IMR-90 (cell line): Measurements from ENCODE around the gene CENPS. TPM values are rescaled to one million over a fixed set of nuclear protein-coding genes. Genes with fewer than 3 reads are reported as not detected.
A peak's percentile ranks its signal among the peaks of the same experiment; 100 is the strongest.
"Not testable (repeated sequence)": the region's sequence is repeated elsewhere in the genome, so short reads cannot be mapped to it uniquely, and the experiment has no call there.

Experiments
- ATAC-seq: fragments of 200-7000 bp; cut with Tn5 transposase; 2 replicates; pipeline ENCODE4 v1.9.1; 2020; ENCODE audit warnings: low read depth, mild to moderate bottlenecking, moderate library complexity
- BruUV-seq: library from RNA; stranded (reverse); fragments of 400-500 nt; replicated peaks from 2 replicates; lab custom pipeline; 2021; lab: Mats Ljungman, UMichigan
- CTCF ChIA-PET: fragments of 300-600 bp; formaldehyde crosslinking; extraction: SDS; loops from one replicate; lab custom pipeline; 2021; ENCODE audit warnings: antibody characterized with exemption; lab: Yijun Ruan, JAX
- POLR2A ChIA-PET: fragments of 300-600 bp; sonication (Branson Sonifier 250); formaldehyde crosslinking; loops from one replicate; lab custom pipeline; 2022; ENCODE audit warnings: antibody characterized with exemption; ENCODE audit not compliant: unreplicated experiment; lab: Charles Lee
- DNase-seq: peaks from one replicate; pipeline ENCODE4 v3.0.0; 2013
- H2AFZ ChIP-seq: replicated peaks from 2 replicates; pipeline ENCODE3; 2013; ENCODE audit warnings: low read length, mild to moderate bottlenecking; ENCODE audit not compliant: poor library complexity
- H2AK5ac ChIP-seq: 2 replicates; pipeline ENCODE4 v1.6.1; 2013; ENCODE audit warnings: low read depth, low read length, inconsistent platforms
- H2AK9ac ChIP-seq: replicated peaks from 2 replicates; pipeline ENCODE3; 2013; ENCODE audit warnings: mild to moderate bottlenecking, low read depth, low read length, moderate library complexity; ENCODE audit not compliant: poor library complexity
- H2BK120ac ChIP-seq: 2 replicates; pipeline ENCODE4 v1.6.1; 2013; ENCODE audit warnings: low read depth, low read length, inconsistent platforms
- H2BK15ac ChIP-seq: 3 replicates; pipeline ENCODE4 v1.6.1; 2013; ENCODE audit warnings: low read depth, low read length, inconsistent platforms
- H2BK20ac ChIP-seq: 2 replicates; pipeline ENCODE4 v1.6.1; 2013; ENCODE audit warnings: low read depth, mild to moderate bottlenecking, inconsistent platforms, low read length, moderate library complexity
- H2BK5ac ChIP-seq: 2 replicates; pipeline ENCODE4 v1.6.1; 2013; ENCODE audit warnings: mild to moderate bottlenecking, low read depth, low read length, inconsistent platforms; ENCODE audit not compliant: poor library complexity, severe bottlenecking
- H3K14ac ChIP-seq: replicated peaks from 2 replicates; pipeline ENCODE4 v1.6.1; 2013; ENCODE audit warnings: low read depth, low read length, inconsistent platforms
- H3K18ac ChIP-seq: 2 replicates; pipeline ENCODE4 v1.6.1; 2013; ENCODE audit warnings: low read depth, low read length, control low read depth
- H3K23ac ChIP-seq: 2 replicates; pipeline ENCODE4 v1.6.1; 2013; ENCODE audit warnings: low read depth, low read length, inconsistent platforms
- H3K27ac ChIP-seq: 2 replicates; pipeline ENCODE4 v1.5.1; 2013; ENCODE audit warnings: mild to moderate bottlenecking, control low read depth, low read length; ENCODE audit not compliant: insufficient read depth
- H3K27me3 ChIP-seq: 2 replicates; pipeline ENCODE4 v1.6.1; 2013; ENCODE audit warnings: low read length; ENCODE audit not compliant: control insufficient read depth, insufficient read depth
- H3K36me3 ChIP-seq: 2 replicates; pipeline ENCODE4 v1.6.1; 2013; ENCODE audit warnings: low read length, mixed read lengths; ENCODE audit not compliant: control insufficient read depth, insufficient read depth
- H3K4ac ChIP-seq: 2 replicates; pipeline ENCODE4 v1.6.1; 2013; ENCODE audit warnings: low read depth, low read length, inconsistent platforms
- H3K4me1 ChIP-seq: 2 replicates; pipeline ENCODE4 v1.6.1; 2013; ENCODE audit warnings: low read length, mixed read lengths; ENCODE audit not compliant: control insufficient read depth, insufficient read depth
- H3K4me2 ChIP-seq: 2 replicates; pipeline ENCODE4 v1.6.1; 2013; ENCODE audit warnings: low read depth, mild to moderate bottlenecking, control low read depth, low read length, moderate library complexity
- H3K4me3 ChIP-seq: 2 replicates; pipeline ENCODE4 v1.5.1; 2013; ENCODE audit warnings: low read depth, mild to moderate bottlenecking, control low read depth, low read length, moderate library complexity; ENCODE audit not compliant: insufficient read depth
- H3K56ac ChIP-seq: 2 replicates; pipeline ENCODE4 v1.6.1; 2013; ENCODE audit warnings: low read length, inconsistent platforms; ENCODE audit not compliant: insufficient read depth; ENCODE audit errors: extremely low read depth
- H3K79me1 ChIP-seq, 2 experiments: 2 replicates each; pipeline ENCODE4 v1.6.1; 2013; ENCODE audit warnings: low read length in 2 of 2, inconsistent platforms in 1 of 2, low read depth in 1 of 2
- H3K9ac ChIP-seq: 2 replicates; pipeline ENCODE4 v1.6.1; 2013; ENCODE audit warnings: low read depth, low read length, control low read depth
- H3K9me1 ChIP-seq: 2 replicates; pipeline ENCODE4 v1.6.1; 2013; ENCODE audit warnings: low read length, inconsistent platforms; ENCODE audit not compliant: insufficient read depth
- H3K9me3 ChIP-seq: 2 replicates; pipeline ENCODE4 v1.6.1; 2013; ENCODE audit warnings: low read length; ENCODE audit not compliant: control insufficient read depth, insufficient read depth
- H4K20me1 ChIP-seq: 2 replicates; pipeline ENCODE4 v1.6.1; 2013; ENCODE audit warnings: low read length, inconsistent platforms; ENCODE audit not compliant: insufficient read depth
- H4K5ac ChIP-seq: 2 replicates; pipeline ENCODE4 v1.6.1; 2013; ENCODE audit warnings: mild to moderate bottlenecking, low read depth, low read length, control low read depth
- H4K8ac ChIP-seq, 2 experiments: 2 replicates each; pipeline ENCODE4 v1.6.1; 2013; ENCODE audit warnings: low read depth in 2 of 2, low read length in 2 of 2, control low read depth in 1 of 2, inconsistent platforms in 1 of 2
- H4K91ac ChIP-seq: 2 replicates; pipeline ENCODE4 v1.6.1; 2013; ENCODE audit warnings: low read depth, low read length, inconsistent platforms; ENCODE audit not compliant: insufficient read depth
- WGBS, 2 experiments: methylation state at CpG; one replicate each; pipeline versions ENCODE4 v1.1.5 to v1.1.7; 2013; ENCODE audit warnings: missing lambda C conversion rate in 2 of 2; ENCODE audit not compliant: insufficient read length in 1 of 2; ENCODE audit errors: extremely low coverage in 2 of 2; 5-methylcytosine and 5-hydroxymethylcytosine counted together
- dilution Hi-C: fragments of 300-500 bp; cut with HindIII; formaldehyde crosslinking; loops from one replicate; pipeline ENCODE4 v1.14.3; 2018; ENCODE audit warnings: low sequenced_read_pairs; ENCODE audit not compliant: unreplicated experiment
- in situ Hi-C: fragments of 300-500 bp; cut with MboI; formaldehyde crosslinking; loops from 3 replicates; pipeline ENCODE4 v1.14.3; 2019; ENCODE audit warnings: low sequenced_read_pairs, inconsistent platforms, mixed read lengths
- intact Hi-C: fragments of 100-400 bp; cut with micrococcal nuclease; formaldehyde crosslinking; loops from 2 replicates; pipeline ENCODE4 v1.10.0; 2022
- polyA plus RNA-seq, 3 experiments: library from polyadenylated mRNA; depleted of rRNA; stranded (reverse); fragments of >200 nt; gene quantifications; 2 replicates each; pipeline ENCODE4 v1.2.3, GENCODE V29; 2012; ENCODE audit warnings: low replicate concordance in 1 of 3
- total RNA-seq: library from RNA; depleted of rRNA; stranded (reverse); fragments of >200 nt; gene quantifications from 2 replicates; pipeline ENCODE4 v1.2.3, GENCODE V29; 2012

Gene CENPS
- total and polyA plus RNA-seq, 2 of the 4 experiments (the other 2 are of a cell fraction) = 9.9 to 12.3 TPM

DNA sequence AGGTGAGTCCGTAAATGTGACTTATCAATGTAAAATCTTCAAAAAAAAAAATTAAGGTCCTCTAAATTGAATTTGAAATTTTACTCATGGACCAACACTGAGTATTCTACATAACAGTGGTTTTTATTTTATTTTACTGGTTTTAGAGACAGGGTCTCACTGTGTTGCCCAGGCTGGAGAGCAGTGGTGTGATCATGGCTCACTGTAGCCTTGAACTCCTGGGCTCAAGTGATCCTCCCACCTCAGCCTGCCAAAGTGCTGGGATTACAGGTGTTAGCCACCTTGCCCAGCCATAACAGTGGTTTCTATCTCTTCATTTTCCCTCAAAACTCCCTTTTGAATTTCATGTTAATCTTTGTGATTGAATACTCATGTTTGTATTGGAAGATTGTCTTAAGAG is 14.3 kb upstream of the CENPS start:
- dilution Hi-C loops, H2AFZ ChIP-seq, DNase-seq, H3K14ac ChIP-seq, H3K27me3 ChIP-seq, H3K9me3 ChIP-seq, H2AK9ac ChIP-seq, intact Hi-C loops, H2AK5ac ChIP-seq, H3K4me1 ChIP-seq, BruUV-seq, H3K56ac ChIP-seq, H4K20me1 ChIP-seq, H3K4me2 ChIP-seq, H3K4me3 ChIP-seq, H3K9ac ChIP-seq, H3K23ac ChIP-seq, ATAC-seq: not testable (repeated sequence)
- peaks cover 10% of the 10 kb centered on the region for H3K9me1 ChIP-seq
- WGBS, 2 experiments = no CpG with 5 or more reads among the region's 1 CpG
- peak overlapping the region in 1 of 2 experiments; percentile 55; a peak in 3 of 4 replicates for H4K8ac ChIP-seq
- H3K27ac ChIP-seq = peak overlapping the region; percentile 82; the same call in 1 of the 2 replicates
- peak overlapping the region; percentile 72 for H4K91ac ChIP-seq
- H3K4ac ChIP-seq = 0 out of 2 replicates have a peak overlapping the region, but pooled peaks have one; percentile 43
- ChIA-PET POLR2A (interaction anchor here (0.6 kb wide), 1 partner anchor 147 kb away, joined by 3 read pairs; no protein-coding TSS in a partner anchor), CTCF (interaction anchor here (0.5 kb wide), 1 partner anchor 31 kb away, joined by 4 read pairs; no protein-coding TSS in a partner anchor)
- peak overlapping the region; percentile 91 for H2BK5ac ChIP-seq
- H2BK15ac ChIP-seq = peak overlapping the region; percentile 73; the same call in 1 of the 3 replicates
- H3K79me1 ChIP-seq = peaks cover 0 to 22% of the 10 kb centered on the region in 2 experiments; a peak in 2 of 4 replicates
- H2BK120ac ChIP-seq = peak overlapping the region; percentile 72; the same call in 1 of the 2 replicates
- H3K36me3 ChIP-seq = peaks cover 76% of the 10 kb centered on the region
- H2BK20ac ChIP-seq = 0 out of 2 replicates have a peak overlapping the region, but pooled peaks have one; percentile 34
- in situ Hi-C loops = loop anchor here (5.0 kb wide), 1 partner anchor 39 kb away; no protein-coding TSS in a partner anchor
- H3K18ac ChIP-seq = peak overlapping the region; percentile 47; the same call in 1 of the 2 replicates
- peak overlapping the region; percentile 91 for H4K5ac ChIP-seq

DNA sequence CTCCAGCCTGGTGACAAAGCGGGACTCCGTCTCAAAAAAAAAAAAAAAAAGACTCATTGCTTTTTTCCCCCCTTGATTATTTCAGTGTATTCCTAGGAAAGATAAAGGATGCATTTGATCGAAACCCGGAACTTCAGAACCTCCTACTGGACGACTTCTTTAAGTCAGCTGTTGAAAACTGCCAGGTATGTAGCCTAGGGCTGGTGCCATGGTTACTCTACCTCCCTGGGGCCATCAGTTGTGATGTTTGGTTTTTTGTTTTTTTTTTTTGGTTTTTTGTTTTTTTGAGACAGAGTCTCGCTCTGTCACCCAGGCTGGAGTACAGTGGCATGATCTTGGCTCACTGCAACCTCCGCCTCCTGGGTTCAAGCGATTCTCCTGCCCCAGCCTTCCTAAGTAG is 11.5 kb upstream of the CENPS start:
- Histone ChIP-seq H3K9me1 (peaks cover 10% of the 10 kb centered on the region), H3K36me3 (peaks cover 60% of the 10 kb centered on the region), H3K79me1 (peaks cover 0 to 11% of the 10 kb centered on the region in 2 experiments; a peak in 2 of 4 replicates)
- H3K27ac ChIP-seq, ATAC-seq, H2AK9ac ChIP-seq, dilution Hi-C loops, DNase-seq, H3K4me3 ChIP-seq, H3K9me3 ChIP-seq, H3K9ac ChIP-seq, H3K4ac ChIP-seq, H2AFZ ChIP-seq, H2BK5ac ChIP-seq, H2BK120ac ChIP-seq, H3K4me2 ChIP-seq, H3K27me3 ChIP-seq, H4K91ac ChIP-seq, H2BK20ac ChIP-seq, H3K56ac ChIP-seq, H4K8ac ChIP-seq, intact Hi-C loops, H3K14ac ChIP-seq, H3K4me1 ChIP-seq, H3K18ac ChIP-seq, H2BK15ac ChIP-seq, H4K5ac ChIP-seq, H2AK5ac ChIP-seq, H3K23ac ChIP-seq, BruUV-seq, H4K20me1 ChIP-seq, POLR2A ChIA-PET: not testable (repeated sequence)
- WGBS, 2 experiments = 100% methylated on average over 2 of the region's 8 CpGs; no CpG with 5 or more reads in 1 of the 2 experiments
- CTCF ChIA-PET = interaction anchor here (0.6 kb wide), 1 partner anchor 80 kb away, joined by 4 read pairs; no protein-coding TSS in a partner anchor
- in situ Hi-C loops = loop anchor here (5.0 kb wide), 1 partner anchor 41 kb away; no protein-coding TSS in a partner anchor
